ENCODE measurements around the gene GJA1. TPM values are rescaled to one million over a fixed set of nuclear protein-coding genes. Genes with fewer than 3 reads are reported as not detected.
"Not testable (repeated sequence)": the region's sequence is repeated elsewhere in the genome, so short reads cannot be mapped to it uniquely, and the experiment has no call there.

The GJA1 gene
- 283 and 286 TPM in 2 replicates for total RNA-seq
- long read RNA-seq, transcript GJA1-204 (2 exons, 3,152 nt), result major isoform, 86 of 125 reads
- long read RNA-seq, partial matches to known transcripts, result 0 of 125 reads
- long read RNA-seq, other reads (novel, unspliced or antisense), result 39 of 125 reads

DNA sequence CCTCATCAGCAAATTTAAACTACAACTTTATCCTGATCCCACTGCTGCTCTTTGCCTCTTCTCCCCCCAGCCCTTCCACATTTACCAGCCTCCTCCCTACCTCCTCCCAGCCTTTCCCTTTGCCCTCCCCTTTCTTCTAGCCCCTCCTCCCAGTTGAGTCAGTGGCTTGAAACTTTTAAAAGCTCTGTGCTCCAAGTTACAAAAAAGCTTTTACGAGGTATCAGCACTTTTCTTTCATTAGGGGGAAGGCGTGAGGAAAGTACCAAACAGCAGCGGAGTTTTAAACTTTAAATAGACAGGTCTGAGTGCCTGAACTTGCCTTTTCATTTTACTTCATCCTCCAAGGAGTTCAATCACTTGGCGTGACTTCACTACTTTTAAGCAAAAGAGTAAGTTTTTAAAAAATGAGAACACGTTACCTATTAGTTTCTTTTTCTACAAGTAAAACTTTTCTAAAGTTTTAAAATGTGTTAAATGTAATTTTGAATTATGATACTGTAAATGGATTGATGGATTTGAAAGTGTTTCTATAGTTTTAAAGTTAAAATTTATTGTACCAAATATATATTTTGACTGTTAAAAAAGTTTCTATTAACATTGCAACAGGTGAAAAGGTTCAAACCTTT, at the start of gene GJA1:
Gene GJA1 (plus strand): TSS at position 203 of the 626 bp plus-strand sequence. CDS start 11,202 bp downstream, outside the sequence.
- no peak for TF ChIP-seq CTCF (IDR thresholded peaks at IDR 0.05)
- H3K27me3 Mint-ChIP-seq (ENCODE audit: unreplicated experiment), result no peaks in the 10 kb centered on the region
- H3K36me3 Mint-ChIP-seq (ENCODE audit: unreplicated experiment), result peaks cover 7% of the 10 kb centered on the region
- DNase-seq (ENCODE audit: extremely low spot score, unreplicated experiment), result no peak
- no peaks in the 10 kb centered on the region for H3K9me3 Mint-ChIP-seq (ENCODE audit: unreplicated experiment)
- H3K27ac Mint-ChIP-seq (ENCODE audit: unreplicated experiment), result peak within 1 kb of the TSS; percentile 95
- peak within 1 kb of the TSS; percentile 89 for H3K4me3 Mint-ChIP-seq (ENCODE audit: unreplicated experiment)
- H3K4me1 Mint-ChIP-seq (ENCODE audit: unreplicated experiment), result peaks cover 44% of the 10 kb centered on the region

GRCh38 chr6:121386551-121386950, 48.9 kb upstream of the GJA1 start:
- DNase-seq (ENCODE audit: extremely low spot score, unreplicated experiment); H3K27ac Mint-ChIP-seq (ENCODE audit: unreplicated experiment); H3K36me3 Mint-ChIP-seq (ENCODE audit: unreplicated experiment); H3K4me1 Mint-ChIP-seq (ENCODE audit: unreplicated experiment); H3K9me3 Mint-ChIP-seq (ENCODE audit: unreplicated experiment); H3K4me3 Mint-ChIP-seq (ENCODE audit: unreplicated experiment): not testable (repeated sequence)
- H3K27me3 Mint-ChIP-seq (ENCODE audit: unreplicated experiment), result peaks cover 22% of the 10 kb centered on the region

DNA sequence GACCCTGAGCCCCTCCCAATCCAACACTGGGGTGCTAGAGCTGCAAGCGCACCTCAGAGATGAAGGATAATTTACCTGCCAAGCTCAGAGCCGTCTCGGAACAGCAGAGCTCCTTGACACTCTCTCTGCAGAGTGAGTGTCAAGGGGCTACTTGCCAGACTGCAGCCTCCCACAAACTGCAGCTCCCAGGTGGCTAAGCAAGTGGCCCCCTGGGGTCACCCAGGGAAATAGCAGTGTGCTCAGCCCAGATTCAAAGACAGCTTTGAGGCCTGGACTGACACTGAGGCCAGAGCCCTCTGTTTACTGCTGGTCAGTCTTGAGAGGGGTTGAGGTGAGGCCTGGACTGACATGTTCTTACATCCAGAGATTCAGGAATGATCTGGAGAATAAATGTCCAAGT, 46.0 kb upstream of the GJA1 start:
- H3K36me3 Mint-ChIP-seq (ENCODE audit: unreplicated experiment), result no peaks in the 10 kb centered on the region
- DNase-seq (ENCODE audit: extremely low spot score, unreplicated experiment), result no peak
- H3K27me3 Mint-ChIP-seq (ENCODE audit: unreplicated experiment), result peaks cover 26% of the 10 kb centered on the region
- no peaks in the 10 kb centered on the region for H3K9me3 Mint-ChIP-seq (ENCODE audit: unreplicated experiment)
- H3K4me1 Mint-ChIP-seq (ENCODE audit: unreplicated experiment), result no peaks in the 10 kb centered on the region
- no peak overlapping the region for H3K4me3 Mint-ChIP-seq (ENCODE audit: unreplicated experiment)
- TF ChIP-seq CTCF (IDR thresholded peaks at IDR 0.05), result no peak
- H3K27ac Mint-ChIP-seq (ENCODE audit: unreplicated experiment), result no peak overlapping the region

DNA sequence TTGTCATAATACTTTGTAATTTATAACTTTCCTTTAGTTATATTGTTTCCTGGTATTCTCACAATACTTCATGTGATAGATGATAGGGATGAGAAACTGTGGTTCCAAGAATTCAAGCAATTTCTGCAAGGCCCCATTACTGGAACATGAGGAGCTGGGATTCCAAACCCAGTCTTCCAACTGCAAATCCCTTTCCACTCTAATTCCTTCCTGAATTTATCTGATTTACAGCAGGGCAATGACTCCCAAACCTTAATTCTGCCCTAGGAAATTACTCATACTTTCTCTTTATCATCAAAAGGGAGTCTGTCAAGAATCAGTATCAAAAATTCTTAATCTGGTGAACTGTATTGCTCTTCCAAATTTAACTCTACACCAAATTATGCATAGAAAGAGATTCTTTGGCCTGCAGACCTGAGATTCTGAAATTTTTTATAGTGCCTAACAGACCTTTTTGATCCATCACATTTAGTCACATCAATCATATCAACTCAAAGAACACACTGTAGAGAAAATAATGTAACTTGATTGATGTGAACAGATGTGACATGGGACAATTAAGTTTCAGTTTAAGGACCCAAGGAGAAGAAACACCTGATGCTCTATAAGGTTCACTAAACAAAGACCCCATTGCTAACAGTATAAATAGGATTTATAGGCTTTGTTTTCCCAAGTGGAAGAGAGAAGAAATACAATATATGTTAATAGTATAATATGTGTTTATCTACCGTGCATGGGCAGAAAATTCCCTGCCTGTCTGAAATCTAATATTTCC, 41.5 kb upstream of the GJA1 start:
- no peak overlapping the region for H3K27ac Mint-ChIP-seq (ENCODE audit: unreplicated experiment)
- no peak overlapping the region for H3K4me3 Mint-ChIP-seq (ENCODE audit: unreplicated experiment)
- TF ChIP-seq CTCF (IDR thresholded peaks at IDR 0.05), result no peak
- H3K9me3 Mint-ChIP-seq (ENCODE audit: unreplicated experiment), result no peaks in the 10 kb centered on the region
- no peaks in the 10 kb centered on the region for H3K4me1 Mint-ChIP-seq (ENCODE audit: unreplicated experiment)
- peaks cover 26% of the 10 kb centered on the region for H3K27me3 Mint-ChIP-seq (ENCODE audit: unreplicated experiment)
- no peaks in the 10 kb centered on the region for H3K36me3 Mint-ChIP-seq (ENCODE audit: unreplicated experiment)
- DNase-seq (ENCODE audit: extremely low spot score, unreplicated experiment), result no peak

- H3K4me3 Mint-ChIP-seq (ENCODE audit: unreplicated experiment), result no peak overlapping the region
- no peak overlapping the region for H3K27ac Mint-ChIP-seq (ENCODE audit: unreplicated experiment)
- peaks cover 23% of the 10 kb centered on the region for H3K27me3 Mint-ChIP-seq (ENCODE audit: unreplicated experiment)
- no peaks in the 10 kb centered on the region for H3K36me3 Mint-ChIP-seq (ENCODE audit: unreplicated experiment)
- H3K9me3 Mint-ChIP-seq (ENCODE audit: unreplicated experiment), result no peaks in the 10 kb centered on the region
- no peak for DNase-seq (ENCODE audit: extremely low spot score, unreplicated experiment)
- no peak for TF ChIP-seq CTCF (IDR thresholded peaks at IDR 0.05)
- H3K4me1 Mint-ChIP-seq (ENCODE audit: unreplicated experiment), result no peaks in the 10 kb centered on the region
These were observed 39.7 kb upstream of the GJA1 start for GRCh38 chr6:121395736-121396135.

DNA sequence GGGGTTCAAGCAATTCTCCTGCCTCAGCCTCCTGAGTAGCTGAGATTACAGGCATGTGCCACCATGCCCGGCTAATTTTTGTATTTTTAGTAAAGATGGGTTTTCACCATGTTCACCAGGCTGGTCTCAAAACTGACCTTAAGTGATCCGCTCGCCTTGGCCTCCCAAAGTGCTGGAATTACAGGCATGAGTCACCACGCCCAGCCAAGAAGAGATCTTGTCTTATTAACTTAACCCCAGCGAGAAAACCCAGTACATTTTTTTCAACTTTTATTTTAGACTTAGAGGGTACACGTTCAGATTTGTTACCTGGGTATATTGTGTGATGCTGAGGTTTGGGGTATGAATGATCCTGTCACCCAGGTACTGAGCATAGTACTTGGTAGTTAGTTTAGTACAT, 38.3 kb upstream of the GJA1 start:
- H3K27me3 Mint-ChIP-seq (ENCODE audit: unreplicated experiment), result peaks cover 16% of the 10 kb centered on the region
- H3K36me3 Mint-ChIP-seq (ENCODE audit: unreplicated experiment); H3K4me1 Mint-ChIP-seq (ENCODE audit: unreplicated experiment); H3K4me3 Mint-ChIP-seq (ENCODE audit: unreplicated experiment); H3K9me3 Mint-ChIP-seq (ENCODE audit: unreplicated experiment); DNase-seq (ENCODE audit: extremely low spot score, unreplicated experiment); H3K27ac Mint-ChIP-seq (ENCODE audit: unreplicated experiment): not testable (repeated sequence)
